ENCODE data around the gene MB.
A peak's percentile ranks its signal among the peaks of the same experiment; 100 is the strongest.

The MB gene

DNA sequence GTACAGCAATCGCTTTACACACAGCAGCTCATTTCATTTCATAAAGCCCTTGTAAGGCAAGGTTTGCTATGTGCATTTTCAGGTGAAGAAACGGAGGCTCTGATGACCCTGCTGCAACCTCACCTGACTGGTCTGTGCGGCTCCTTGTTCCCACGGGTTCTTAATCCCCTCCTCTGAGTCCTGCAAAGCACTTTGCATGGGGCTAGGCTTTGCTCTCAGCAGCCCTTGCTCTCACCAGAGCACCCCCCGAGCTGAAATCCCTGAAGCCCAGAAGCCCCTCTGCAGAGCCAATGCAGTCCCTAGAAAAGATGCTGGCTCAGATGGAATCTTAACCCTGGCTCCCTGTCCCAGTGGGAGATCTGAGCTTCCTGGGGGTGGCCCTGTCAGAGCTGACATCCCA is 20.1 kb upstream of the MB start:
- Histone ChIP-seq H3K79me2 (ENCODE audit: control insufficient read depth, insufficient read depth, low read length, unreplicated experiment) (no peaks in the 10 kb centered on the region), H3K27me3 (ENCODE audit: insufficient read depth, low read length) (no peaks in the 10 kb centered on the region), H2AFZ (ENCODE audit: low read length, unreplicated experiment) (no peak overlapping the region), H3K4me1 (ENCODE audit: control insufficient read depth, insufficient read depth, low read length, unreplicated experiment) (no peaks in the 10 kb centered on the region), H3K36me3 (ENCODE audit: insufficient read depth, low read length) (no peaks in the 10 kb centered on the region), H3K4me3 (ENCODE audit: low read depth, low read length) (no peak overlapping the region), H3K27ac (ENCODE audit: low read depth, low read length) (no peak overlapping the region)

- Histone ChIP-seq H3K4me1 (ENCODE audit: control insufficient read depth, insufficient read depth, low read length, unreplicated experiment) (no peaks in the 10 kb centered on the region), H3K36me3 (ENCODE audit: insufficient read depth, low read length) (no peaks in the 10 kb centered on the region), H3K27me3 (ENCODE audit: insufficient read depth, low read length) (no peaks in the 10 kb centered on the region), H3K27ac (ENCODE audit: low read depth, low read length) (no peak overlapping the region), H3K4me3 (ENCODE audit: low read depth, low read length) (no peak overlapping the region), H3K79me2 (ENCODE audit: control insufficient read depth, insufficient read depth, low read length, unreplicated experiment) (no peaks in the 10 kb centered on the region), H2AFZ (ENCODE audit: low read length, unreplicated experiment) (no peak overlapping the region)
Observed at GRCh38 chr22:35634943-35635540, 17.9 kb upstream of the MB start.

- H2AFZ ChIP-seq (ENCODE audit: low read length, unreplicated experiment), result no peak overlapping the region
- H3K27ac ChIP-seq (ENCODE audit: low read depth, low read length), result no peak overlapping the region
- H3K36me3 ChIP-seq (ENCODE audit: insufficient read depth, low read length), result no peaks in the 10 kb centered on the region
- H3K27me3 ChIP-seq (ENCODE audit: insufficient read depth, low read length), result no peaks in the 10 kb centered on the region
- peaks cover 8% of the 10 kb centered on the region for H3K4me1 ChIP-seq (ENCODE audit: control insufficient read depth, insufficient read depth, low read length, unreplicated experiment)
- no peak overlapping the region for H3K4me3 ChIP-seq (ENCODE audit: low read depth, low read length)
- no peaks in the 10 kb centered on the region for H3K79me2 ChIP-seq (ENCODE audit: control insufficient read depth, insufficient read depth, low read length, unreplicated experiment)
Observed at GRCh38 chr22:35634015-35634414, 16.9 kb upstream of the MB start.

DNA sequence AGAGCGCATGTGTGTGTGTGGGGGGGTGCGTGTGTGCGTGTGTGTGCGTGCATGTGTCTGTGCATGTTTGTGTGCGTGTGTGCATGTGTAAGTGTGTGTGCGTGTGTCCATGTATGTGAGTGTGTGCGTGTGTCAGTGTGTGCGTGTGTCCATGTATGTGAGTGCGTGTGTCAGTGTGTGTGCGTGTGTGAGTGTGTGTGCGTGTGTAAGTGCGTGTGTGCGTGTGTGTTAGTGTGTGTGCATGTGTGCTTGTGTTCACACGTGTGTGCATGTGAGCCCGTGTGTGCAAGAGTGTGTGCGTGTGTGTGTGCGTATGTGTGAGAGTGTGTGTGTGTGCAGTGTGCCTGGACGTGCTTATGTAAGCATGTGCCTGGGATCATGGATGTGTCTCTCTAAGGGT is 16.4 kb upstream of the MB start:
- no peak overlapping the region for H2AFZ ChIP-seq (ENCODE audit: low read length, unreplicated experiment)
- no peaks in the 10 kb centered on the region for H3K79me2 ChIP-seq (ENCODE audit: control insufficient read depth, insufficient read depth, low read length, unreplicated experiment)
- H3K4me1 ChIP-seq (ENCODE audit: control insufficient read depth, insufficient read depth, low read length, unreplicated experiment), result peaks cover 13% of the 10 kb centered on the region
- no peak overlapping the region for H3K27ac ChIP-seq (ENCODE audit: low read depth, low read length)
- no peak overlapping the region for H3K4me3 ChIP-seq (ENCODE audit: low read depth, low read length)
- no peaks in the 10 kb centered on the region for H3K27me3 ChIP-seq (ENCODE audit: insufficient read depth, low read length)
- no peaks in the 10 kb centered on the region for H3K36me3 ChIP-seq (ENCODE audit: insufficient read depth, low read length)

GRCh38 chr22:35632935-35633334 is 15.8 kb upstream of the MB start:
- H3K36me3 ChIP-seq (ENCODE audit: insufficient read depth, low read length), result no peaks in the 10 kb centered on the region
- no peak overlapping the region for H2AFZ ChIP-seq (ENCODE audit: low read length, unreplicated experiment)
- H3K4me1 ChIP-seq (ENCODE audit: control insufficient read depth, insufficient read depth, low read length, unreplicated experiment), result peaks cover 15% of the 10 kb centered on the region
- H3K27me3 ChIP-seq (ENCODE audit: insufficient read depth, low read length), result no peaks in the 10 kb centered on the region
- H3K4me3 ChIP-seq (ENCODE audit: low read depth, low read length), result no peak overlapping the region
- H3K79me2 ChIP-seq (ENCODE audit: control insufficient read depth, insufficient read depth, low read length, unreplicated experiment), result no peaks in the 10 kb centered on the region
- H3K27ac ChIP-seq (ENCODE audit: low read depth, low read length), result no peak overlapping the region

DNA sequence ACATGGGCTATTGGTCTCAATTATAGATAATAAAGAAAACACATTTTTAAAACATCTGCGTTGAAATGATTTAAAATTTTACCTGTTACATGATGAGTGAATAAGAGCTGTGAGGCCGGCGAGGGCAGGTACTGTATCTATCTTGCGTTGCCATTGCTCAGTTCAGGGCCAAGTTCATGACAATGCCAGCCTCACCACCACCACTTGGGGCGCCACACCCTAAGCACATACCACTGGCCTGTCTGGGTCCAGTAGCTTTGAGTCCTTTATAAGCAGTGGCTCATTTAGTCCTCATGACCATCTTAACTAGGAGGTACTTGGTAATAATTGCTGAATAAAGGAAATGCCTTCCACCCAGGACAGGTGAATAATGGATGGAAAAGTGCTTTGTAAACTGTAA is 14.5 kb upstream of the MB start:
- Histone ChIP-seq H3K79me2 (ENCODE audit: control insufficient read depth, insufficient read depth, low read length, unreplicated experiment) (no peaks in the 10 kb centered on the region), H3K27me3 (ENCODE audit: insufficient read depth, low read length) (no peaks in the 10 kb centered on the region), H3K36me3 (ENCODE audit: insufficient read depth, low read length) (no peaks in the 10 kb centered on the region), H2AFZ (ENCODE audit: low read length, unreplicated experiment) (no peak overlapping the region), H3K4me1 (ENCODE audit: control insufficient read depth, insufficient read depth, low read length, unreplicated experiment) (peaks cover 15% of the 10 kb centered on the region), H3K4me3 (ENCODE audit: low read depth, low read length) (no peak overlapping the region), H3K27ac (ENCODE audit: low read depth, low read length) (no peak overlapping the region)

DNA sequence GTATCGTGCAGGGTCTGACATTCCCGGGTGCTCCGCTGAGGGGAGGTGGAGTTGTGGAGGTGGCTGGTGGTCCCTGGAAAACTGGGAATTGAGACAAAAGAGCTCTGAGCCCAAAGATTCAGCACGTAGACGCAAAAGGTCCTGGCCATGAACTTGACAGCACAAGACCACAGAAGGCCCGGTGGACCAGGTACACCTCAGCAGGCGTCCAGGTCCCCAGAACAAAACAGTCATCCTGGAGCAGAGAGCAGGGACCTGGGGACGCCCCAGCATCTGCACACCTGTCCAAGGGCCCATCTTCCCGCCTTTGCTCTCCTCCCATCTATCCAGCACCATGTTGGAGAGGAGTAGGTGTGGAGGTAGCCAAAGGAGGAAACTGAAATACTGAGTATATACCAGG is 13.8 kb upstream of the MB start:
- Histone ChIP-seq H3K4me3 (ENCODE audit: low read depth, low read length) (no peak overlapping the region), H3K36me3 (ENCODE audit: insufficient read depth, low read length) (no peaks in the 10 kb centered on the region), H3K27ac (ENCODE audit: low read depth, low read length) (no peak overlapping the region), H2AFZ (ENCODE audit: low read length, unreplicated experiment) (no peak overlapping the region), H3K79me2 (ENCODE audit: control insufficient read depth, insufficient read depth, low read length, unreplicated experiment) (no peaks in the 10 kb centered on the region), H3K4me1 (ENCODE audit: control insufficient read depth, insufficient read depth, low read length, unreplicated experiment) (peaks cover 15% of the 10 kb centered on the region), H3K27me3 (ENCODE audit: insufficient read depth, low read length) (no peaks in the 10 kb centered on the region)

GRCh38 chr22:35630387-35630793 is 13.3 kb upstream of the MB start:
- Histone ChIP-seq H3K36me3 (ENCODE audit: insufficient read depth, low read length) (no peaks in the 10 kb centered on the region), H3K79me2 (ENCODE audit: control insufficient read depth, insufficient read depth, low read length, unreplicated experiment) (no peaks in the 10 kb centered on the region), H2AFZ (ENCODE audit: low read length, unreplicated experiment) (no peak overlapping the region), H3K27me3 (ENCODE audit: insufficient read depth, low read length) (no peaks in the 10 kb centered on the region), H3K4me1 (ENCODE audit: control insufficient read depth, insufficient read depth, low read length, unreplicated experiment) (peaks cover 15% of the 10 kb centered on the region), H3K4me3 (ENCODE audit: low read depth, low read length) (no peak overlapping the region), H3K27ac (ENCODE audit: low read depth, low read length) (peak overlapping the region; percentile 96; the same call in 1 of the 2 replicates)

GRCh38 chr22:35629406-35630216 is 12.5 kb upstream of the MB start:
- H3K27me3 ChIP-seq (ENCODE audit: insufficient read depth, low read length), result no peaks in the 10 kb centered on the region
- no peak overlapping the region for H2AFZ ChIP-seq (ENCODE audit: low read length, unreplicated experiment)
- H3K4me3 ChIP-seq (ENCODE audit: low read depth, low read length), result no peak overlapping the region
- H3K36me3 ChIP-seq (ENCODE audit: insufficient read depth, low read length), result no peaks in the 10 kb centered on the region
- H3K4me1 ChIP-seq (ENCODE audit: control insufficient read depth, insufficient read depth, low read length, unreplicated experiment), result peaks cover 15% of the 10 kb centered on the region
- peak overlapping the region; percentile 96 for H3K27ac ChIP-seq (ENCODE audit: low read depth, low read length)
- no peaks in the 10 kb centered on the region for H3K79me2 ChIP-seq (ENCODE audit: control insufficient read depth, insufficient read depth, low read length, unreplicated experiment)

GRCh38 chr22:35628732-35629131 is 11.6 kb upstream of the MB start:
- H3K27ac ChIP-seq (ENCODE audit: low read depth, low read length), result peak overlapping the region; percentile 96
- H3K27me3 ChIP-seq (ENCODE audit: insufficient read depth, low read length), result no peaks in the 10 kb centered on the region
- no peak overlapping the region for H2AFZ ChIP-seq (ENCODE audit: low read length, unreplicated experiment)
- H3K4me3 ChIP-seq (ENCODE audit: low read depth, low read length), result no peak overlapping the region
- H3K4me1 ChIP-seq (ENCODE audit: control insufficient read depth, insufficient read depth, low read length, unreplicated experiment), result peaks cover 15% of the 10 kb centered on the region
- no peaks in the 10 kb centered on the region for H3K79me2 ChIP-seq (ENCODE audit: control insufficient read depth, insufficient read depth, low read length, unreplicated experiment)
- no peaks in the 10 kb centered on the region for H3K36me3 ChIP-seq (ENCODE audit: insufficient read depth, low read length)
